HTR-8/SVneo (cell line): ENCODE measurements around the gene XYLT1.

Source experiments
- DNase-seq: peaks from one replicate; pipeline ENCODE4 v3.0.0; 2011; ENCODE audit warnings: low spot score, mixed read lengths; ENCODE audit not compliant: insufficient read length
- FAIRE-seq: peaks from 2 replicates; lab custom pipeline; 2011; peaks lifted over from hg19 to GRCh38; lab: Jason Lieb, UNC

XYLT1 gene

GRCh38 chr16:17251496-17251895, 219.3 kb downstream of the XYLT1 start:
- no peak for FAIRE-seq

DNA sequence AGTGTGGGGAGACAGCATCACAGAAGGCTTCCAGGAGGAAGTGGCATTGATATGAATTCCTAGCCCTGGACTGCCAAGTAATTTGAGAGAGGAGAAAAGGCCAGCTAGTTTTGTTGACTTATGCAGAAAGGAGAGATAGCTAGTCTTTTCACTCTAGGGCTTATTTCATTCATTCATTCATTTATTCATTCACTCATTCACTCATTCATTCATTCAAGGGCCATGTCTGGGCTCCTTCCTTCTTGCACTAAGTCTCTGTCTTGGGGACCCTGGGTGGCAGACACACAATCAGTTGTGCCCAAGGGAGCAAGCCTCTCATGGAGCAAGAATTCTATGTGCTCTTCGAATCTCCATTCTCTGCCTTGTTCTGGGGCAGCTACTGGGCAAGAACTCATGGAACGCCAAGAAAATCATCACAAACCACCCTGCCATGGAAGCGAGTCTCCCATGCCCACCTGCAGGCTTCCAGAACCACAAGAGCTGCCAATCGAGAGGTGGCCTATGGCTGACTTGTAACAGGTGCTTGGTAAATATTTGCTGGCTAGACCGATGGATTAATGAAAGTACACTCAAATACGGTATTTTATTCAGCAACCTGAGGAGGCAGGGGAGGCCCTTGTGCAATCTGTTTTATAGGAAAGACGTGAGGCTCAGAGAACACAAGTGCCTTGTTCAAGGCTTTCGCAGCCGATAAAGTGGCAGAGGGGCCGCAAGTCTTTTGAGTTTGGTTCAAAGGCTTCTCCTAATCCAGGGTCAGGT, 223.6 kb downstream of the XYLT1 start:
- FAIRE-seq (no peak), DNase-seq (no peak)

More at GRCh38 chr16:17251496-17251895, 219.3 kb downstream of the XYLT1 start:
- no peak for DNase-seq

DNA sequence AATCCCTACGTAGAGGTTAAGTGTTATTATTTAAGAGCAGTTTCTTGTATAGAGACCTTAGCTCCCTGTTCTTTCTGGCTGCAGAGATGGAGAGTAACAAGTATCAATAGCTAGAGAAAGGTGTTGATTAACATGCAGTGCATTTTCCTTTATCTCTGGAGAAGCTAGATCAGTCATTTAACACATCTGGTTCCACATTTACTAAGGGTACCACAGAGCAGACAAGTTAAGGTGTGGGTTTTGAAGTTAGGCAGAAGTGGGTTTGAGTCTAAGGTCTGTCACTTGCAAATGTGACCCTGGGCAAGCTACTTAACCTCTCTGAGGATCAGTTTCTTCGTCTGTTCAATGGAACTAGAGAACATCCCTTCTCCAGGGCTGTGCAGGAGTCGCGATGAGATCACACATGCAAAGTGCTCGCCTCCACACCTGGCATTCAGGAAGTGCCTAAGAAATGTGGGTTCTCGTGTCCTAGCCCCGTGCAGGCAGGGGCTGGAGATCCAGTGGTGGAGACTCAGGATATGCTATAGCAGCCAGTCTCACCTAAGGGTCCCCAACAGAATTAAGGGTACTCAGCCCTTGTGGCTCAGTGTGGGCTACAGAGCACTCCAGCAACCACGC, 224.4 kb downstream of the XYLT1 start:
- no peak for DNase-seq
- FAIRE-seq, result no peak

GRCh38 chr16:17245776-17246175, 225.0 kb downstream of the XYLT1 start:
- no peak for FAIRE-seq
- DNase-seq, result no peak

- FAIRE-seq (no peak), DNase-seq (no peak)
Measured at GRCh38 chr16:17244872-17245551, 225.7 kb downstream of the XYLT1 start.

- DNase-seq (no peak), FAIRE-seq (no peak)
Measured at GRCh38 chr16:17241264-17241835, 229.4 kb downstream of the XYLT1 start.

GRCh38 chr16:17238285-17239028, 232.3 kb downstream of the XYLT1 start:
- DNase-seq (no peak), FAIRE-seq (no peak)

DNA sequence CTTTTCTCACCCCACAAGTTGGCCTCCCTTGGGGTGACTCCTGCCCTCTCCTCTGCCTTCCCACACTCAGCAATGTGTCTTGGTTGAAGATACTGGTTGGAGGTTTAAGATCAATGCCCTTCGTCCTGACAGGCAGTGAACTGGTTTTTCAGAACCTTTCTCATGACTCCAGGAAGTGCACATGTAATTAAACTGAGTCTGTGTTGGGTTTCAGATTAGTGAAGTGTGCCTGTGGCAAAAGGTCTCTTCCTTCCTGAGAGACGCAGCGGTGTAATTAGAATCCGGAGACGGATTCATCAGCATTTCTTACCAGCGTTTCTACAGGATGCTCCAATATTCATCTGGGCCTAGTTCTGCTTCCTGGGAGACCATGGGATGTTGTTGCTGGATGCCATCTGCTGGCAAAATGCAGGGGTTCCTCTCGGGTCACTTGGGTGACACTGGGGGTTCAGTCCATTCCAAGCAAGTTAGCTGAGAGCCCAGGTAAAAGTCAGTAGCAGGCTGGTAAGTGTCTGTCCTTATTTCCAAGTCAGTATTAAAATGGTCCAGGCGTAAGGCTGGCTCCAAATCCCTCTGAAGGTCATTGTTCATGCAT, 233.3 kb downstream of the XYLT1 start:
- FAIRE-seq (no peak), DNase-seq (no peak)

DNA sequence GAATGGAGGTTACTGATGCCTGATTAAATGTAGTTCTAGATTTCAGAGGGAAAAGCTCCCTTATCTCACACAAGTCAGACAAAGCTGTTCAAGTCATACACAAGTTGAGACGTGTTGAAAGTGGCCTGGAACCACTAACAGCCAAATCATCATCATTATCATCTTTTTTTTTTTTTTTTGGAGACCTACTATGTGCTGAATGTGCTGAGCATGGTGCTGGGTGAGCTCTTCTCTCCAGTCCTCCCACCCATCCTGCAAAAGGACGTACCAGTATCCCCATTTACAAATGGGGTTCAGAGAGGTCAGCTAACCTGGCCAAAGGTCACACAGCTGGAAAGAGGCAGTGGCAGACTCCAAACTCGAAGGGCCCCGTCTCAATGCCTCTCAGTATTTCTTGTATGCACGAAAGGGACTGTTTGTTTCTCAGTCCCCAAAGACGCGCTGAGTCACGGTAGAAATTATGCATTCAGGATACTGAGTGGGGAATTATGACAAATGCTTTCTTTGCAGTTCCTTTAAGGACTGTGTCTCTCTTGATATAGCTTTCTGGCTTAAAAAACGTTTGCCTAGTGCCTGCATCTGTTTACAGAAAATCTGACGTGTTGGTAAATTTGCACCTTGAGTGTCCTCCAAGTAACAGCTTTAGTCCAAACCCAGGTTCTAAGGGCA, 235.5 kb downstream of the XYLT1 start:
- no peak for DNase-seq

DNA sequence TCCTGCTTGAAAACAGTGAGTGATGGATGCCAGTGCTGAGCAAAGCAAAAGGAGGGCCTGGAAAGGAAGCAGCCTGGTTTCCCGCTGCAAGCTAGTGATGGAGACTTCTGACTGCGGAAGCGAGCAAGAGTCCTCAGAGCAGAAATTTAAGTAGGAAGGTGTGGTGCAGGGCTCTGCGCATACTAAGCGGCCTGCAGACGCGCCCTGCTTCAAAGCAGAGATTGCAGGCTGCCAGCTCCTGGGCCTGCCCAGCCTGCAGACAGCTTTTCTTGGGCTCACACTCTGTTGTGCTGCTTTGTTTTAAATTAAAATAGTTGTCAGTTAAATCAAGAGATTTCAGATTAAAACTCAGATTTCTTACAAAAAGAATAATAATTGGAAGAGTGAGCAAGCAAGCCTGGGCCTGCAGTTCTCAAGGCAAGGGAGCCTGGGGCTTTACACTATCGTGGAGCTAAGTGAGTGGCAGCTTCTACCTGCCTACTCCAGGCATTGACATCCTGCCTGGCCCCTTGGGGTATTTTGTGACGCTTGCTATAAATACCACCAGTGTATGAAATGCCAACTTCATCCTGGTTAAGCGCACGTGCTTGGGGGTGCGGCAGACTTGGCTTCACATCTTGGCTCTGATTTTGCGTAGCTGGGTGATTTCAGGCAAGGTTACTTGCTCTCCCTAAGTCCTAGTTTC, 237.3 kb downstream of the XYLT1 start:
- FAIRE-seq, result no peak

More for the DNA sequence above, 235.5 kb downstream of the XYLT1 start:
- FAIRE-seq, result no peak

GRCh38 chr16:17232487-17232886, 238.3 kb downstream of the XYLT1 start:
- DNase-seq, result no peak
- FAIRE-seq, result no peak

More for the DNA sequence above, 237.3 kb downstream of the XYLT1 start:
- no peak for DNase-seq

DNA sequence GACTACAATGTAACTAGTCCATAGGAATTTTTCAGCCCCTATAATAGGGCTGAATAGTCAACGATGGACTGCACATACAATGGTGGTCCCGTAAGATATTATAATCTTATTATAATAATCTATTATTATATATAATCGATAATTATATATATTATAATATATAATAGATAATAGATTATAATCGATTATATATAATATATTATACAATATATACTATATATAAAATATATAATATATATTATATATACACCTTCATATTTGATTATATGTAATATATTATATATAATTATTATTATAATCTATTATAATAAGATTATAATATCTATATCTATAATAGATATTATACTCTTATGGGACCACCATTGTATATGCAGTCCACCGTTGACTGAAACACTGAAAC, 238.8 kb downstream of the XYLT1 start:
- FAIRE-seq (no peak), DNase-seq (no peak)

GRCh38 chr16:17230932-17231581, 239.7 kb downstream of the XYLT1 start:
- DNase-seq, result no peak
- no peak for FAIRE-seq

- FAIRE-seq (no peak), DNase-seq (no peak)
Measured at GRCh38 chr16:17229766-17230165, 241.0 kb downstream of the XYLT1 start.

DNA sequence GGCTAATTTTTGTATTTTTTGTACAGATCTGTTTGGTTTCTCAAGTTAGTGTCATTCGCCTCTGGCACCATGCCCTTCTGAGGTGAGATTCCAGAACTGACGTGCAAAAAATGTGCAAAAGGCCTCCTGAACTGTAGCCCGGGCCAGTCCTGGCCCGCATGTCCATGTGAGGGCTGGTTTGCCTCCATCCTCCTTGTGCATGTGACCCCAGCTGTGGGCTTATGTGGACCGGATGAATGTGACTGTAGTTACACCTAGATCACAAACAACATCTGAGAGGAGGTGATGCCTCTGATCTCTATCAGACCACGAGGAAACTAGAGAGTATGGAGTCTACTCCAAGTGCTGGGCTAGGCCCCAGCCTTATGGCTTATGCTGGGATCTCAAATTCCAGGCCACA, 241.6 kb downstream of the XYLT1 start:
- FAIRE-seq, result no peak

DNA sequence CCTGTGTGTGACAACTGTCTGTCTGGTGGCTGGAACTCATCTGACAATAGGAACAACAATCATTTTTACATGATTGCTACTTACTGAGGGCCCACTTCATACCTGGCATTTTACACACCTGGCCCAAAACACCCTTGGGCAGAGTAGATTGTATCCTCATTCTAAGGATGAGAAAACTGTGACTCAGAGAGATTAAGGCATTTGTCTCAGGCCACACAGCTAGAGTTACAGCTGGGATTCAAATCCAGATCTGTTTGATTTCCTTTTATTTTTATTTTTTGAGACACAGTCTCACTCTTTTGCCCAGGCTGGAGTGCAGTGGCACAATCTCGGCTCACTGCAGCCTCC, 242.1 kb downstream of the XYLT1 start:
- FAIRE-seq (no peak), DNase-seq (no peak)

More for the DNA sequence above, 241.6 kb downstream of the XYLT1 start:
- DNase-seq, result no peak

DNA sequence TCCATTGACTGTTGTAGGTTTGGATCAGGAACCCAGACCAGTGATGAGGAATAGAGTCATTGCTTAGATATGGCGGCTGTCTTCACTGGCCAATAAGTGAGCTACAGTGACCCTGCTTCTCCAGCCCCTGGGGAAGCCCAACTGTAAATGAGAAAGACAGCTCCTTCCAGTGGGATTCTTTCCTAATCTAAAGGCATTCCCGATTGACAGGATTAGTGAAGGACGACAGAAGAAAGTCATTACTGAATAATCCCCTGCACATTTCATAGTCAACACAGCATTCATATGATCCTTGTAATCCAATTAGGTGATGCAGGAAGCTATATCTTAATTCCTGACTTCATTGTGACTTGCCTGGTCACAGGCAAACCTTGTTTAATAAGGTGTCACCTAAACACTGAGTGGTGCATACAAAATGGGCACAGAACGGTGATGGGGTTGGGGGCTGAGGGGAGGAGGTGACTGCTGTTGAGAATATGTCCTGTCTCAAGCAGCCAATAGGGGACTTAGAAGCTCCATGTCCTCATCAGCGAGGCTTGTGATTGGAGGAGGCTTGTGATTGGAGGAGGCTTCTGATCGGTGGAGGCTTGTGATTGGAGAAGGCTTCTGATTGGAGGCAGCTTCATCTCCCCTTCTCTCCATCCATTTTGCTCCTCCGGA, 242.6 kb downstream of the XYLT1 start:
- no peak for DNase-seq
- FAIRE-seq, result no peak

- DNase-seq (no peak), FAIRE-seq (no peak)
Measured at GRCh38 chr16:17227278-17227677, 243.5 kb downstream of the XYLT1 start.
